K562 (cell line): ENCODE data around the gene NRSN2.

Source experiments
- EP300 ChIP-seq: IDR thresholded peaks from 2 replicates; pipeline ENCODE4 v1.6.1; 2012; ENCODE audit warnings: low read length, improper control_type of control experiment
- IRF2 ChIP-seq: sonication (generic); formaldehyde crosslinking; IDR thresholded peaks from 2 replicates; pipeline ENCODE4 v1.8.1; 2022; ENCODE audit warnings: mild to moderate bottlenecking, missing genetic modification reagents
- MBD2 ChIP-seq: sonication (generic); IDR thresholded peaks from 2 replicates; pipeline ENCODE4 v1.6.1; 2016; ENCODE audit warnings: low read depth, borderline replicate concordance
- NR3C1 ChIP-seq: sonication (generic); formaldehyde crosslinking; IDR thresholded peaks from 2 replicates; pipeline ENCODE4 v1.8.1; 2022; ENCODE audit warnings: missing genetic modification reagents
- ZFP1 ChIP-seq: fragments of 450-650 bp; formaldehyde crosslinking; IDR thresholded peaks from 2 replicates; pipeline ENCODE4 v1.4.0; 2020; ENCODE audit warnings: mild to moderate bottlenecking, mixed read lengths
- ZFPM2 ChIP-seq: fragments of 250-450 bp; sonication (Bioruptor Pico); IDR thresholded peaks from 2 replicates; pipeline ENCODE4 v1.5.1; 2022; ENCODE audit warnings: mild to moderate bottlenecking
- ZNF57 ChIP-seq: fragments of 450-650 bp; formaldehyde crosslinking; IDR thresholded peaks from 2 replicates; pipeline ENCODE4 v1.4.0; 2020; ENCODE audit warnings: mild to moderate bottlenecking, moderate library complexity
- TF ChIP-seq, protein P1 (sequence below), 3 experiments: IDR thresholded peaks in 2 of 3; conservative IDR thresholded peaks in 1 of 3; 2 replicates each; pipeline ENCODE4 v1.5.1; 2011 to 2012; ENCODE audit warnings: low read length in 3 of 3, mild to moderate bottlenecking in 3 of 3, control low read depth in 2 of 3, improper control_type of control experiment in 1 of 3, inconsistent platforms in 1 of 3, low read depth in 1 of 3, mixed read lengths in 1 of 3, moderate library complexity in 1 of 3; ENCODE audit not compliant: insufficient read depth in 2 of 3
- TF ChIP-seq, protein P2 (sequence below): fragments of 450-650 bp; IDR thresholded peaks from 2 replicates; pipeline ENCODE4 v1.7.1; 2018; ENCODE audit warnings: mild to moderate bottlenecking, low read depth; ENCODE audit not compliant: partially characterized antibody
- TF ChIP-seq, protein P3 (sequence below): fragments of 250-450 bp; sonication (Bioruptor Pico); IDR thresholded peaks from 2 replicates; pipeline ENCODE4 v1.4.0; 2020; ENCODE audit warnings: mild to moderate bottlenecking, moderate library complexity, borderline replicate concordance

DNA sequence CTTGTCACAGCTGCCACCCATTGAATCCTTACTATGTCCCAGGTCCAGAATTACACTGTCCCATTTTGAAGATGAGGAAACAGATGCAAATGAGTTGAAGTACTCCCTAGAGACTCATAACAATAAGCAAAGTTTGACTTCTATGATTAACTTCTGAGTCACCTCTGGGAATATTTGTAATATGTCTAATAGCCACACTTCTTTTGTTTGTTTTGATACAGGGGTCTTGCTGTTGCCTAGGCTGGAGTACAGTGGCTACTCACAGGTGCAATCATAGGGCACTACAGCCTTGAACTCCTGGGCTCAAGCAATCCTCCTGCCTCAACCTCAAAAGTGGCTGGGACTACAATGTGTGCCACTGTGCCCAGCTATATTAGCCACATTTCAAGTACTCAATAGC, 33.0 kb upstream of the NRSN2 start:
- TF ChIP-seq ZNF57 (no peak), IRF2 (CRISPR knock-in tag) (no peak), EP300 (no peak), NR3C1 (no peak), ZFP1 (no peak), ZFPM2 (no peak), MBD2 (no peak)
- TF ChIP-seq, protein P1, sequence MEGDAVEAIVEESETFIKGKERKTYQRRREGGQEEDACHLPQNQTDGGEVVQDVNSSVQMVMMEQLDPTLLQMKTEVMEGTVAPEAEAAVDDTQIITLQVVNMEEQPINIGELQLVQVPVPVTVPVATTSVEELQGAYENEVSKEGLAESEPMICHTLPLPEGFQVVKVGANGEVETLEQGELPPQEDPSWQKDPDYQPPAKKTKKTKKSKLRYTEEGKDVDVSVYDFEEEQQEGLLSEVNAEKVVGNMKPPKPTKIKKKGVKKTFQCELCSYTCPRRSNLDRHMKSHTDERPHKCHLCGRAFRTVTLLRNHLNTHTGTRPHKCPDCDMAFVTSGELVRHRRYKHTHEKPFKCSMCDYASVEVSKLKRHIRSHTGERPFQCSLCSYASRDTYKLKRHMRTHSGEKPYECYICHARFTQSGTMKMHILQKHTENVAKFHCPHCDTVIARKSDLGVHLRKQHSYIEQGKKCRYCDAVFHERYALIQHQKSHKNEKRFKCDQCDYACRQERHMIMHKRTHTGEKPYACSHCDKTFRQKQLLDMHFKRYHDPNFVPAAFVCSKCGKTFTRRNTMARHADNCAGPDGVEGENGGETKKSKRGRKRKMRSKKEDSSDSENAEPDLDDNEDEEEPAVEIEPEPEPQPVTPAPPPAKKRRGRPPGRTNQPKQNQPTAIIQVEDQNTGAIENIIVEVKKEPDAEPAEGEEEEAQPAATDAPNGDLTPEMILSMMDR (IDR thresholded peaks at IDR 0.05 in 2 of 3, conservative IDR thresholded peaks at IDR 0.05 in 1 of 3; ENCODE audit: insufficient read depth in 2 of 3, low read depth in 1 of 3, low read length in 3 of 3): no peak
- TF ChIP-seq, protein P2, sequence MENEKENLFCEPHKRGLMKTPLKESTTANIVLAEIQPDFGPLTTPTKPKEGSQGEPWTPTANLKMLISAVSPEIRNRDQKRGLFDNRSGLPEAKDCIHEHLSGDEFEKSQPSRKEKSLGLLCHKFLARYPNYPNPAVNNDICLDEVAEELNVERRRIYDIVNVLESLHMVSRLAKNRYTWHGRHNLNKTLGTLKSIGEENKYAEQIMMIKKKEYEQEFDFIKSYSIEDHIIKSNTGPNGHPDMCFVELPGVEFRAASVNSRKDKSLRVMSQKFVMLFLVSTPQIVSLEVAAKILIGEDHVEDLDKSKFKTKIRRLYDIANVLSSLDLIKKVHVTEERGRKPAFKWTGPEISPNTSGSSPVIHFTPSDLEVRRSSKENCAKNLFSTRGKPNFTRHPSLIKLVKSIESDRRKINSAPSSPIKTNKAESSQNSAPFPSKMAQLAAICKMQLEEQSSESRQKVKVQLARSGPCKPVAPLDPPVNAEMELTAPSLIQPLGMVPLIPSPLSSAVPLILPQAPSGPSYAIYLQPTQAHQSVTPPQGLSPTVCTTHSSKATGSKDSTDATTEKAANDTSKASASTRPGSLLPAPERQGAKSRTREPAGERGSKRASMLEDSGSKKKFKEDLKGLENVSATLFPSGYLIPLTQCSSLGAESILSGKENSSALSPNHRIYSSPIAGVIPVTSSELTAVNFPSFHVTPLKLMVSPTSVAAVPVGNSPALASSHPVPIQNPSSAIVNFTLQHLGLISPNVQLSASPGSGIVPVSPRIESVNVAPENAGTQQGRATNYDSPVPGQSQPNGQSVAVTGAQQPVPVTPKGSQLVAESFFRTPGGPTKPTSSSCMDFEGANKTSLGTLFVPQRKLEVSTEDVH: no peak
- TF ChIP-seq, protein P3, sequence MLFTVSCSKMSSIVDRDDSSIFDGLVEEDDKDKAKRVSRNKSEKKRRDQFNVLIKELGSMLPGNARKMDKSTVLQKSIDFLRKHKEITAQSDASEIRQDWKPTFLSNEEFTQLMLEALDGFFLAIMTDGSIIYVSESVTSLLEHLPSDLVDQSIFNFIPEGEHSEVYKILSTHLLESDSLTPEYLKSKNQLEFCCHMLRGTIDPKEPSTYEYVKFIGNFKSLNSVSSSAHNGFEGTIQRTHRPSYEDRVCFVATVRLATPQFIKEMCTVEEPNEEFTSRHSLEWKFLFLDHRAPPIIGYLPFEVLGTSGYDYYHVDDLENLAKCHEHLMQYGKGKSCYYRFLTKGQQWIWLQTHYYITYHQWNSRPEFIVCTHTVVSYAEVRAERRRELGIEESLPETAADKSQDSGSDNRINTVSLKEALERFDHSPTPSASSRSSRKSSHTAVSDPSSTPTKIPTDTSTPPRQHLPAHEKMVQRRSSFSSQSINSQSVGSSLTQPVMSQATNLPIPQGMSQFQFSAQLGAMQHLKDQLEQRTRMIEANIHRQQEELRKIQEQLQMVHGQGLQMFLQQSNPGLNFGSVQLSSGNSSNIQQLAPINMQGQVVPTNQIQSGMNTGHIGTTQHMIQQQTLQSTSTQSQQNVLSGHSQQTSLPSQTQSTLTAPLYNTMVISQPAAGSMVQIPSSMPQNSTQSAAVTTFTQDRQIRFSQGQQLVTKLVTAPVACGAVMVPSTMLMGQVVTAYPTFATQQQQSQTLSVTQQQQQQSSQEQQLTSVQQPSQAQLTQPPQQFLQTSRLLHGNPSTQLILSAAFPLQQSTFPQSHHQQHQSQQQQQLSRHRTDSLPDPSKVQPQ: no peak
